ENCODE results near the gene TRPC4AP.

Gene TRPC4AP, protein sequence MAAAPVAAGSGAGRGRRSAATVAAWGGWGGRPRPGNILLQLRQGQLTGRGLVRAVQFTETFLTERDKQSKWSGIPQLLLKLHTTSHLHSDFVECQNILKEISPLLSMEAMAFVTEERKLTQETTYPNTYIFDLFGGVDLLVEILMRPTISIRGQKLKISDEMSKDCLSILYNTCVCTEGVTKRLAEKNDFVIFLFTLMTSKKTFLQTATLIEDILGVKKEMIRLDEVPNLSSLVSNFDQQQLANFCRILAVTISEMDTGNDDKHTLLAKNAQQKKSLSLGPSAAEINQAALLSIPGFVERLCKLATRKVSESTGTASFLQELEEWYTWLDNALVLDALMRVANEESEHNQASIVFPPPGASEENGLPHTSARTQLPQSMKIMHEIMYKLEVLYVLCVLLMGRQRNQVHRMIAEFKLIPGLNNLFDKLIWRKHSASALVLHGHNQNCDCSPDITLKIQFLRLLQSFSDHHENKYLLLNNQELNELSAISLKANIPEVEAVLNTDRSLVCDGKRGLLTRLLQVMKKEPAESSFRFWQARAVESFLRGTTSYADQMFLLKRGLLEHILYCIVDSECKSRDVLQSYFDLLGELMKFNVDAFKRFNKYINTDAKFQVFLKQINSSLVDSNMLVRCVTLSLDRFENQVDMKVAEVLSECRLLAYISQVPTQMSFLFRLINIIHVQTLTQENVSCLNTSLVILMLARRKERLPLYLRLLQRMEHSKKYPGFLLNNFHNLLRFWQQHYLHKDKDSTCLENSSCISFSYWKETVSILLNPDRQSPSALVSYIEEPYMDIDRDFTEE

GRCh38 chr20:35092524-35093266, at the start of gene TRPC4AP:
TRPC4AP (minus strand) TSS chr20:35092807; CDS start chr20:35092781, 26 bp downstream.
- H3K4me3 ChIP-seq (ENCODE audit: low read depth, low read length): peak within 1 kb of the TSS; percentile 75
- TF ChIP-seq, protein P1, sequence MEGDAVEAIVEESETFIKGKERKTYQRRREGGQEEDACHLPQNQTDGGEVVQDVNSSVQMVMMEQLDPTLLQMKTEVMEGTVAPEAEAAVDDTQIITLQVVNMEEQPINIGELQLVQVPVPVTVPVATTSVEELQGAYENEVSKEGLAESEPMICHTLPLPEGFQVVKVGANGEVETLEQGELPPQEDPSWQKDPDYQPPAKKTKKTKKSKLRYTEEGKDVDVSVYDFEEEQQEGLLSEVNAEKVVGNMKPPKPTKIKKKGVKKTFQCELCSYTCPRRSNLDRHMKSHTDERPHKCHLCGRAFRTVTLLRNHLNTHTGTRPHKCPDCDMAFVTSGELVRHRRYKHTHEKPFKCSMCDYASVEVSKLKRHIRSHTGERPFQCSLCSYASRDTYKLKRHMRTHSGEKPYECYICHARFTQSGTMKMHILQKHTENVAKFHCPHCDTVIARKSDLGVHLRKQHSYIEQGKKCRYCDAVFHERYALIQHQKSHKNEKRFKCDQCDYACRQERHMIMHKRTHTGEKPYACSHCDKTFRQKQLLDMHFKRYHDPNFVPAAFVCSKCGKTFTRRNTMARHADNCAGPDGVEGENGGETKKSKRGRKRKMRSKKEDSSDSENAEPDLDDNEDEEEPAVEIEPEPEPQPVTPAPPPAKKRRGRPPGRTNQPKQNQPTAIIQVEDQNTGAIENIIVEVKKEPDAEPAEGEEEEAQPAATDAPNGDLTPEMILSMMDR (IDR thresholded peaks at IDR 0.05; ENCODE audit: low read depth, low read length, missing control alignments): peak; percentile 96
- peak; percentile 63 for DNase-seq (ENCODE audit: low read depth)

GRCh38 chr20:35135867-35136586, 43.4 kb upstream of the TRPC4AP start:
- TF ChIP-seq, protein P1 (IDR thresholded peaks at IDR 0.05; ENCODE audit: low read depth, low read length, missing control alignments): no peak
- H3K4me3 ChIP-seq (ENCODE audit: low read depth, low read length): no peak overlapping the region
- no peak for DNase-seq (ENCODE audit: low read depth)

DNA sequence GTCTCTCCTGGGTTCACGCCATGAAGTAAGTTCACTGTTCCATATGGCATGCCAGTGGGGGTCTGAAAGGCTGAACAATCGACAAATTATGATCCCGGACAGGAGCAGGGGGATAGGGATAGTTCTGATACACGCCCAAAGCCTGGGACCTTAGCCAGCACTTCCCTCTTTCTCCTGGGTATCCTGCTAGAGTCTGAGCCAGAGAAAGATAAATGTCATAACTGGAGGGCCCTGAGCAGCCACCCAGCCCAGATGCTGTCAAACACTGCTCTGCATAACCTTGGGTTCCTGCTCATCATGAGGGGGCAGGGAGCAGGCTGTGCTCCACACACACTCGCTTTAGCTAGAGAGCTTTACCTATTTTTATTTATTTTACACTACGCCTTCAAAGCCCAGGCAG, 42.3 kb upstream of the TRPC4AP start:
- TF ChIP-seq, protein P1 (IDR thresholded peaks at IDR 0.05; ENCODE audit: low read depth, low read length, missing control alignments): no peak
- H3K4me3 ChIP-seq (ENCODE audit: low read depth, low read length): no peak overlapping the region
- DNase-seq (ENCODE audit: low read depth): no peak

- TF ChIP-seq, protein P1 (IDR thresholded peaks at IDR 0.05; ENCODE audit: low read depth, low read length, missing control alignments): no peak
- H3K4me3 ChIP-seq (ENCODE audit: low read depth, low read length): no peak overlapping the region
- DNase-seq (ENCODE audit: low read depth): no peak
Measured at GRCh38 chr20:35134472-35134871, 41.9 kb upstream of the TRPC4AP start.

DNA sequence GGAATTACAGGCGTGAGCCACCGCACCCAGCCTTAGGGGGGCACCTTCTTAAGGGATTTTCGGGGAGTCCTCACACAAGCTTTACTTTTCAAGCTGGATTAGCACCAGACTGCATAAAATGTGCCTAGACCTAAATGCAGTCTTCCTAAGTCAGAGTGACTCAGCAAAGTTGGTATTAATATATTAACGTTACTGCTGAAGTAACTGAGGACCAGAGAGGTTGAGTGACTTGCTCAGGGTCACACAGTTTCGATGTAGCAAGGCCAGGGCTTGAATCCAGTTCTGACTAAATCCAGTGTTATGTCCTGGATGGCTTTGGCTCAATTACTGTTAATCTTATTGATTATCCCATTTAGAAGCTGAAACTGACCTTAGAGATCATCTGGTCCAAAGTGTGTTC, 41.1 kb upstream of the TRPC4AP start:
- TF ChIP-seq, protein P1 (IDR thresholded peaks at IDR 0.05; ENCODE audit: low read depth, low read length, missing control alignments): no peak

DNA sequence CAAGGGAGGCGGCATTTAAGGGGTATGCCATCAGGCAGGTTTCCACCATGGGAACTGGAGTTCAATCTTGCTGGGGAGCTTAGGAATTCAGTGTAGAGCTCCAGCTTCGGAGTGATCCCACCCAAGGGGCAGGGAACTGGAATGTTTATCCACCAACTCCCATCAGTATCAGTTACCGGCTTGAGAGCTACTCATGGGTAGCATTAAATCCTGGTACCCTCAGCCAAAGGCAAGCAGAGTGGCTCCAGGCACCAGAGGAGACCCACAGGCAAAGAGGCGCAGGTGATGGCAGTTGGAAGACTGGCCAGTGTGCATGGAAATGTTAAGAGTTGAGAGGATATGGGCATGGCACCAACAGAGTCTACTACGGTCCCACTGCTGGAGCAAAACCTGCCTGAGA, 40.4 kb upstream of the TRPC4AP start:
- H3K4me3 ChIP-seq (ENCODE audit: low read depth, low read length): no peak overlapping the region
- DNase-seq (ENCODE audit: low read depth): no peak
- TF ChIP-seq, protein P1 (IDR thresholded peaks at IDR 0.05; ENCODE audit: low read depth, low read length, missing control alignments): no peak

More for the DNA sequence above, 41.1 kb upstream of the TRPC4AP start:
- no peak overlapping the region for H3K4me3 ChIP-seq (ENCODE audit: low read depth, low read length)
- DNase-seq (ENCODE audit: low read depth): no peak

All from GM12864 (cell line).